Stomach (tissue), 9 donors: ENCODE results near the gene SIRPA. TPM values are rescaled to one million over a fixed set of nuclear protein-coding genes. Genes with fewer than 3 reads are reported as not detected.

Experiments used
- DNase-seq, 2 donors: peaks; one replicate each; pipeline versions ENCODE4 v3.0.0 to v3.0.0-alpha.2; 2013 to 2019
- H3K27ac ChIP-seq, 5 donors: fragments of 200-600 bp in 4 of 5; sonication (generic) in 4 of 5; one replicate each; pipeline ENCODE4 v1.5.1; 2013 to 2019; ENCODE audit warnings: mild to moderate bottlenecking in 1 of 5, moderate library complexity in 1 of 5
- H3K27me3 ChIP-seq, 3 donors: fragments of 200-600 bp; sonication (generic); one replicate each; pipeline ENCODE4 v1.5.1; 2017 to 2019; ENCODE audit warnings: mixed run types in 1 of 3
- H3K36me3 ChIP-seq, 4 donors: fragments of 200-600 bp; sonication (generic); 1 replicate in 3 of 4; 2 replicates in 1 of 4; pipeline ENCODE4 v1.5.1; 2016 to 2019
- H3K4me1 ChIP-seq, 4 donors: fragments of 200-600 bp; sonication (generic); one replicate each; pipeline ENCODE4 v1.5.1; 2016 to 2019
- H3K4me3 ChIP-seq, 4 donors: fragments of 200-600 bp; sonication (generic) in 3 of 4; one replicate each; pipeline ENCODE4 v1.5.1; 2016 to 2019; ENCODE audit warnings: mild to moderate bottlenecking in 1 of 4
- H3K9me3 ChIP-seq, 4 donors: fragments of 200-600 bp; sonication (generic); one replicate each; pipeline ENCODE4 v1.5.1; 2016 to 2019
- EP300 ChIP-seq: sonication (generic); formaldehyde crosslinking; IDR thresholded peaks from one replicate; pipeline ENCODE4 v1.6.1; 2017; ENCODE audit warnings: antibody characterized with exemption
- POLR2A ChIP-seq, 4 donors: fragments of 450-650 bp; IDR thresholded peaks; one replicate each; pipeline ENCODE4 v1.6.1; 2016; ENCODE audit warnings: antibody characterized with exemption in 4 of 4, control low read depth in 2 of 4, mild to moderate bottlenecking in 1 of 4, moderate library complexity in 1 of 4
- POLR2AphosphoS5 ChIP-seq, 3 donors: sonication (generic); formaldehyde crosslinking; IDR thresholded peaks; one replicate each; pipeline ENCODE4 v1.6.1; 2016; ENCODE audit warnings: antibody characterized with exemption in 3 of 3
- WGBS, 5 donors: extraction: QIAGEN DNeasy Blood & Tissue Kit in 3 of 5; methylation state at CpG; one replicate each; pipeline versions ENCODE4 v1.1.5 to v1.1.7; 2013 to 2018; 5-methylcytosine and 5-hydroxymethylcytosine counted together
- intact Hi-C: fragments of 100-400 bp; cut with DNase I; formaldehyde crosslinking; loops from one replicate; pipeline ENCODE4 v1.15.1; 2023; ENCODE audit warnings: low total_unique reads
- polyA plus RNA-seq, 3 donors: library from polyadenylated mRNA; stranded (reverse); fragments of 200-250 nt; gene quantifications; one replicate each; pipeline ENCODE4 v1.2.3, GENCODE V29; 2013
- total RNA-seq, 5 donors: library from RNA; depleted of rRNA; stranded (reverse); fragments of >200 nt; gene quantifications; one replicate each; pipeline versions ENCODE4 v1.1.0 to v1.2.3, GENCODE V29; 2014 to 2016
- TF ChIP-seq, protein P1 (sequence below), 7 experiments: fragments of 450-650 bp in 4 of 7; fragments of 200-600 bp in 3 of 7; sonication (generic) in 3 of 7; IDR thresholded peaks; one replicate each; pipeline ENCODE4 v1.5.1; 2016 to 2019; ENCODE audit warnings: antibody characterized with exemption in 7 of 7, control low read depth in 2 of 7, mild to moderate bottlenecking in 1 of 7
- donor health status: healthy with polysubstance abuse.
- donor health status: Bipolar disorder and iron deficiency.
- donor health status: healthy.

SIRPA gene
- total and polyA plus RNA-seq, 8 donors: 0.29 to 35.5 (median 7.8) TPM

DNA sequence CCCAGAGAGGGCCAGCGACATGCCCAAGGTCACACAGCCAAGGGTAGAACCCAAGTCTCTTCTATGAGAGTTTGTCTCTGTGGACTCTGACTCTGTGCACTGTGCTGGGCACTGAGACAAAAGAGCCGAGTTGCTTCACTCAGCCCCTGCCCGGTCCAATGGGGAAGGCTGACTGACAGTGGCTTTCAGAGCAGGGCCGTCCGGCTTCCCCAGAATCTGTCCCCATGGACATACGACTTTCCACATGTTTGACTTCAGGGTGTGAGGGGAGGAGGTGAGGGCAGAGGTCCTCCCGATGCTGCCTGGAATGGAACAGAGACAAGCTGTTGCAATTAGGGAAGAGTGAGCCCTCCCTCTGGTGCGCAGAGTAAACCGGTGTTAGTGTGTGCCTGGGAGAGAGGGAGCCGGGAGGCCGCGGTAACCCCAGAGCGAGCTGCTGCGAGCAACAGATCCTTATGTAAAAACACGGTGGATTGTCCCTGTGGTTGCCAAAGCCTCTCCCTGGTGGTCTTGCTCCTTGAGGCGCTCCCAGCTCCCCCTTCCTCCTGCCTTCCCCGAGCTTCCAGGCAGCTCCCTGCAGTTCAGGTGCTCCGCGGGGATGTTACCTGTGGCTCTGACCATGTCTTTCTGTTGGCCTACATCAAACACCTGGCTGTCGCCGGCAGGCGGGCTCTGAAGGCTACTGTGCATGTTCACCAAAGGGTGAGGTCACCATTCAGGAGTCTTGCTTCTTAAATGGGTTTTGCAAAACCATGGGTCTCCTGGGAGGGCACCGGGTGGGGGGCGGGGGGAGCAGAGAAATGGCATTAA lies 672 bp downstream of the SIRPA start:
- no peak for TF ChIP-seq POLR2AphosphoS5 (IDR thresholded peaks at IDR 0.05)
- TF ChIP-seq, protein P1, sequence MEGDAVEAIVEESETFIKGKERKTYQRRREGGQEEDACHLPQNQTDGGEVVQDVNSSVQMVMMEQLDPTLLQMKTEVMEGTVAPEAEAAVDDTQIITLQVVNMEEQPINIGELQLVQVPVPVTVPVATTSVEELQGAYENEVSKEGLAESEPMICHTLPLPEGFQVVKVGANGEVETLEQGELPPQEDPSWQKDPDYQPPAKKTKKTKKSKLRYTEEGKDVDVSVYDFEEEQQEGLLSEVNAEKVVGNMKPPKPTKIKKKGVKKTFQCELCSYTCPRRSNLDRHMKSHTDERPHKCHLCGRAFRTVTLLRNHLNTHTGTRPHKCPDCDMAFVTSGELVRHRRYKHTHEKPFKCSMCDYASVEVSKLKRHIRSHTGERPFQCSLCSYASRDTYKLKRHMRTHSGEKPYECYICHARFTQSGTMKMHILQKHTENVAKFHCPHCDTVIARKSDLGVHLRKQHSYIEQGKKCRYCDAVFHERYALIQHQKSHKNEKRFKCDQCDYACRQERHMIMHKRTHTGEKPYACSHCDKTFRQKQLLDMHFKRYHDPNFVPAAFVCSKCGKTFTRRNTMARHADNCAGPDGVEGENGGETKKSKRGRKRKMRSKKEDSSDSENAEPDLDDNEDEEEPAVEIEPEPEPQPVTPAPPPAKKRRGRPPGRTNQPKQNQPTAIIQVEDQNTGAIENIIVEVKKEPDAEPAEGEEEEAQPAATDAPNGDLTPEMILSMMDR (IDR thresholded peaks at IDR 0.05): no peak
- TF ChIP-seq EP300: no peak
- no peak for TF ChIP-seq POLR2A (IDR thresholded peaks at IDR 0.05)
- intact Hi-C loops: loop anchor here (10.0 kb wide), 1 partner anchor 91 kb away; no protein-coding TSS in a partner anchor
- H3K4me3 ChIP-seq: peak overlapping the region; percentile 67 to 74 (median 70)
- no peaks in the 10 kb centered on the region for H3K9me3 ChIP-seq
- peaks cover 11 to 81% (median 56%) of the 10 kb centered on the region in 4 donors for H3K4me1 ChIP-seq
- peaks cover 0 to 13% (median 0%) of the 10 kb centered on the region in 3 donors for H3K27me3 ChIP-seq
- WGBS, 5 donors: 17 to 24% (median 21%) methylated on average over 9 to 24 of the region's 24 CpGs
- DNase-seq: peak in 1 of 2 donors; percentile 43
- H3K27ac ChIP-seq: peak overlapping the region; percentile 74 to 96 (median 92)
- H3K36me3 ChIP-seq: peaks cover 0 to 5% (median 0%) of the 10 kb centered on the region in 4 donors

DNA sequence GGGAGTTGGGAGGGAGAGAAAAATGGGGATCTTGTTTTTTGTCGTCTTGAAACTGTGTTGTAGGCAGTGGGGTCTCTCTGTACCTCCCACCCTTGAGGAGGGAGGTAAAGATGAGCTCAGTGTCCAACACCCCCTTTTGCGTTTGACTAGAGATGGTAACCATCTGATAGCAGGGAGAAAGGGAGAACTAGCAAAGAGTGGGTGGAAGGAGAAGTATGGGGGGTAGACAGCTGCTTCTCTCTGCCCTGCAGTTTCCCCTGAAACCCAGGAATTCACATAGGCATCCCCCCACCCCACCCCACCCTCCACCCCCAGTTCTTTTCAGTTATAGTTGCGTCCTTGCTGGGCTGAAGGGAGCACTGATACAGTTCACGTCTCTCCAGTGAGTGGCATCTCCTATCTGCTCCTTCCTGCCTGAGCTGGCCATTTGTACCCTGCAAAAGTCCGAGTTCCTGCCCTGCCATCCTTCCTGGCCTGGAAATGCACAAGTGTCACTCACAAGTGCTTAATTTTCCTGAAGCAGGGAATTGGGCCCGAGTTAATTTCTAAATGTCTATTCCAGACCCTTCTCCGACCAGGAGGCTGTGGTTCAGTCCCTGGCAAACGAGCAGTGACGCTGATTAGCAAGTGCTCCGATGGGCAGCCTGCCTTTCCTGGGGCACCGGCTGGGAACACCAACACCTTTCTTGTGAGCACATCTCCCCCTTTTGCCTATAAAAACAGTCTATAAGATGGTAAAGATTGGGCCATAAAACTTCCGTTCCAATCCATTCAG lies 1.5 kb downstream of the SIRPA start:
- Histone ChIP-seq H3K4me3 (peak overlapping the region; percentile 67 to 74 (median 70)), H3K4me1 (peaks cover 11 to 81% (median 57%) of the 10 kb centered on the region in 4 donors)
- WGBS, 5 donors: 68 to 82% (median 76%) methylated on average over 10 to 12 of the region's 12 CpGs

DNA sequence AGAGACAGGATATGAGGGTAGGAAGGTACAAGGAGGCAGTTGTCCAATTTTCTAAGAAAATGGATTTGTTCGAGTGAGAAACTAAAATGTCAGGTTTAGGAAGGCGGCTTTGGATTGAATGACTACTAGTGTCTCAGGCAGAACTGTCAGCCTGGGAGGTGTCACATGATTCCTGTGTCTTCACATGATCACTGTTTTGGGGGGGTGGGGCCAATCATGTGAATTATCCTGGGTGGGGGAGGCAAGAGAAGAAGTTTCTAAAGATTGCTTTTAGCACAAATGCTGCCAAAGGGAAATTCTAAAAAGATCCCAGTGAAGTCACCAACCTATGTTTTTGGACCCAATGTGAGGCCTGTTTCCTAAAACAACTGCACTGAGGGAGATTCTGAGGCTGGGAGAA lies 2.3 kb downstream of the SIRPA start:
- DNase-seq: peak in 1 of 2 donors; percentile 27
- Histone ChIP-seq H3K36me3 (peaks cover 0 to 5% (median 0%) of the 10 kb centered on the region in 4 donors), H3K27ac (peak overlapping the region in 4 of 5 donors; percentile 38 to 96 (median 94)), H3K9me3 (no peaks in the 10 kb centered on the region), H3K4me1 (peaks cover 11 to 74% (median 54%) of the 10 kb centered on the region in 4 donors), H3K27me3 (peaks cover 0 to 13% (median 0%) of the 10 kb centered on the region in 3 donors), H3K4me3 (peak overlapping the region in 1 of 4 donors; percentile 72)
- WGBS, 5 donors: 77 to 94% (median 80%) methylated on average over 2 of the region's 2 CpGs
- intact Hi-C loops: loop anchor here (10.0 kb wide), 1 partner anchor 93 kb away; no protein-coding TSS in a partner anchor
- TF ChIP-seq, protein P1 (IDR thresholded peaks at IDR 0.05): no peak
- TF ChIP-seq POLR2A (IDR thresholded peaks at IDR 0.05) (no peak), EP300 (no peak)

More for the DNA sequence above, 1.5 kb downstream of the SIRPA start:
- Histone ChIP-seq H3K27ac (peak overlapping the region in 4 of 5 donors; percentile 85 to 96 (median 94)), H3K36me3 (peaks cover 0 to 5% (median 0%) of the 10 kb centered on the region in 4 donors), H3K9me3 (no peaks in the 10 kb centered on the region), H3K27me3 (peaks cover 0 to 13% (median 0%) of the 10 kb centered on the region in 3 donors)
- TF ChIP-seq, protein P1 (IDR thresholded peaks at IDR 0.05): no peak
- no peak for TF ChIP-seq EP300
- TF ChIP-seq POLR2AphosphoS5 (IDR thresholded peaks at IDR 0.05): no peak
- DNase-seq: no peak
- intact Hi-C loops: loop anchor here (10.0 kb wide), 1 partner anchor 92 kb away; no protein-coding TSS in a partner anchor

DNA sequence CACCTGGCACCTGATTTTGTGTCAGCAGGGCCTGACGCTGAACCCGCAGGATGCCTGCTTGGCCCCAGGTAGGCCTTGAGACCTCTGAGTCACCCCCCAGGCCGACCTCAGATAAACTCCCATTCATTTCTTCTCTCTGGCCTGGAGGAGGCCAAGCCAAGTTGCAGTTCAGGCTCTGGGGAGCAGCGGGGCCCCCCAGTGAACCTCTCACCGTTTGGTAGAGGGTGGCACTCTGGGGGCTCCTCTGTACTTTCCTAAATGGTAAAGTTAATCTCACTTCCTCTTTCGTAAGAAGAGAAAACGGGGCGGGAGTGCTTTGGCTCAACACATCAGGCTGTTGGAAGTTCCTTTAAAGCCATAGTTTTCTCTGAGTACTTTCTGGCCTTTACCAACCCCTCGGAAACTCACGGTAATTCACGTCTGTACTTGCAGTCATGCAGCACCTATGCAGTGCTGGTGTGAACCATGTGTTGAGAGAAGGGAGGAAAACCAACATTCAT lies 2.8 kb downstream of the SIRPA start:
- H3K4me1 ChIP-seq: peaks cover 11 to 70% (median 52%) of the 10 kb centered on the region in 4 donors
- intact Hi-C loops: loop anchor here (10.0 kb wide), 1 partner anchor 93 kb away; no protein-coding TSS in a partner anchor
- peak in 1 of 2 donors; percentile 48 for DNase-seq
- TF ChIP-seq, protein P1 (IDR thresholded peaks at IDR 0.05): no peak
- TF ChIP-seq POLR2AphosphoS5 (IDR thresholded peaks at IDR 0.05): no peak
- no peak for TF ChIP-seq POLR2A (IDR thresholded peaks at IDR 0.05)
- no peak for TF ChIP-seq EP300
- peak overlapping the region in 1 of 4 donors; percentile 9 for H3K4me3 ChIP-seq
- H3K27ac ChIP-seq: peak overlapping the region in 4 of 5 donors; percentile 38 to 96 (median 94)
- 54 to 69% (median 67%) methylated on average over 11 of the region's 11 CpGs for WGBS, 5 donors
- H3K36me3 ChIP-seq: peaks cover 0 to 5% (median 0%) of the 10 kb centered on the region in 4 donors
- peaks cover 0 to 13% (median 0%) of the 10 kb centered on the region in 3 donors for H3K27me3 ChIP-seq
- H3K9me3 ChIP-seq: no peaks in the 10 kb centered on the region
